NCI-H146 (cell line): ENCODE data around the gene GEMIN7.

Experiments used
- DNase-seq: peaks from one replicate; lab custom pipeline; 2025; lab: John Stamatoyannopoulos, UW

GEMIN7 gene

GRCh38 chr19:45128806-45129205 lies 49.7 kb downstream of the GEMIN7 start:
- no peak for DNase-seq

GRCh38 chr19:45130236-45130635 lies 51.2 kb downstream of the GEMIN7 start:
- no peak for DNase-seq

- DNase-seq, result peak; percentile 99
Observed at GRCh38 chr19:45130888-45131615, 52.0 kb downstream of the GEMIN7 start.

- DNase-seq, result no peak
Observed at GRCh38 chr19:45133661-45134060, 54.6 kb downstream of the GEMIN7 start.

- DNase-seq, result no peak
Observed at GRCh38 chr19:45135176-45135885, 56.3 kb downstream of the GEMIN7 start.

- peak; percentile 63 for DNase-seq
Observed at GRCh38 chr19:45136507-45137178, 57.6 kb downstream of the GEMIN7 start.

- peak; percentile 87 for DNase-seq
Observed at GRCh38 chr19:45137179-45137761, 58.2 kb downstream of the GEMIN7 start.

- DNase-seq, result peak; percentile 36
Observed at GRCh38 chr19:45138303-45138751, 59.3 kb downstream of the GEMIN7 start.

GRCh38 chr19:45139286-45140143 lies 60.5 kb downstream of the GEMIN7 start:
- no peak for DNase-seq

- DNase-seq, result no peak
Observed at GRCh38 chr19:45140144-45140503, 61.1 kb downstream of the GEMIN7 start.

- DNase-seq, result no peak
Observed at GRCh38 chr19:45140533-45140932, 61.5 kb downstream of the GEMIN7 start.
